ENCODE results near the gene TMBIM6. TPM values are rescaled to one million over a fixed set of nuclear protein-coding genes. Genes with fewer than 3 reads are reported as not detected.

The TMBIM6 gene
- total and polyA plus RNA-seq, 9 of the 15 experiments (the other 6 are each of a cell fraction or from before 2014, with no cell fraction given): 147 to 1,288 (median 352) TPM

DNA sequence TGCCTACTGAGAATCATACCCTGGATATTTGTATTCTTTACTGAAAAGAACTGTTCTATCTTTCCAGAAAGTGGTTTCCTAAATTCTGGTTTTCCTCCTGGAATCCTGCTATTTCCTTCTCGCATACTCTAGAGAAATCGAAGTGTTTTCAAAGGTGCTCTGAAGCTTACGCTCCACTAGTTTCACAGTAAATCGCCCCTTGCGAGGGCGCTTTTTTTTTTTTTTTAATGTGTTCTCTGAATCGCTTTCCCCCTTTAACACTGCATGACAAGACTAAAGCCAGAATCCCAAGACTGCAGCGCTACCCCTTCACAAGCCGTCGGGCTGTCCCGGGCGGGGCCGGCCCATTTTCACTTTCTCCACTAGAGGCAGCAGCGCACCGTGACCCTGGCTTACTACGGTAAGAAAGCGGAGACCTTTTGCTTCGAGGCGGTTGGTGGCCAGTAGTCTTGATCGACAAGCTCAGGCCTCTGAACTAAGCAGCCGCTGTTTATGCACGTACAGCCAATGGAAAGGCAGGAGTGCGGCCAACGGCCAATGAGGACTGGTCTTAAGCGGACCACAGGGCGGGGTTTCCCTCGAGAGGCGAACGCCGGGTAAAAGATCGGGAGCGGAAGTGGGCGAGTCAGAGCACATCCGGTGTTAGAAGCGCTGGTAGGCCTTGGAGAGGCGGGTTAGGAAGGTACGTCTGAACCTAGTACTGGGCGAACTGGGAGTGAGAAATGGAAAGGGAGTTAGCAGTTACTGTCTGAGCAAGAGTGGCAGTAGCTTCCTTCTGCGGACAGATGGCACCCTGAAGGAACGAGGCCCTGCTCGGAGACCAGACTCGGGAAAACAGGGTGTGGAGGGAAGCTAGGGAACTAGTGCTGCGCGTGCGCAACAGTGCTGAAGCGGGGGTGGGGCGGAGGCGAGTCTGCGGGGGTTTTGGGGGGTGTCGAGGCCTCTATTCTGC is at the start of gene TMBIM6 (continued):
- no peak for TF ChIP-seq IFI16 (CRISPR knock-in tag; IDR thresholded peaks at IDR 0.05)
- TF ChIP-seq TAL1 (IDR thresholded peaks at IDR 0.05): no peak
- TF ChIP-seq ZNF41 (CRISPR knock-in tag; conservative IDR thresholded peaks at IDR 0.05): no peak
- no peak for TF ChIP-seq BACH1 (tag; IDR thresholded peaks at IDR 0.05)
- TF ChIP-seq SAFB (IDR thresholded peaks at IDR 0.05; ENCODE audit: borderline replicate concordance, low read depth, low read length): no peak
- TF ChIP-seq ZNF507 (tag; conservative IDR thresholded peaks at IDR 0.05): no peak
- TF ChIP-seq TEAD2 (tag; IDR thresholded peaks at IDR 0.05): no peak
- TF ChIP-seq HNRNPL (IDR thresholded peaks at IDR 0.05; ENCODE audit: low read depth, low read length): no peak
- TF ChIP-seq SRSF9 (IDR thresholded peaks at IDR 0.05; ENCODE audit: borderline replicate concordance, low read depth, low read length): no peak
- TF ChIP-seq, protein P1, sequence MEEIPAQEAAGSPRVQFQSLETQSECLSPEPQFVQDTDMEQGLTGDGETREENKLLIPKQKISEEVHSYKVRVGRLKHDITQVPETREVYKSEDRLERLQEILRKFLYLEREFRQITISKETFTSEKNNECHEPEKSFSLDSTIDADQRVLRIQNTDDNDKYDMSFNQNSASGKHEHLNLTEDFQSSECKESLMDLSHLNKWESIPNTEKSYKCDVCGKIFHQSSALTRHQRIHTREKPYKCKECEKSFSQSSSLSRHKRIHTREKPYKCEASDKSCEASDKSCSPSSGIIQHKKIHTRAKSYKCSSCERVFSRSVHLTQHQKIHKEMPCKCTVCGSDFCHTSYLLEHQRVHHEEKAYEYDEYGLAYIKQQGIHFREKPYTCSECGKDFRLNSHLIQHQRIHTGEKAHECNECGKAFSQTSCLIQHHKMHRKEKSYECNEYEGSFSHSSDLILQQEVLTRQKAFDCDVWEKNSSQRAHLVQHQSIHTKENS (CRISPR knock-in tag; IDR thresholded peaks at IDR 0.05): no peak
- TF ChIP-seq HMG20A (CRISPR knock-in tag; conservative IDR thresholded peaks at IDR 0.05): no peak
- no peak for TF ChIP-seq DNMT1 (IDR thresholded peaks at IDR 0.05)
- no peak for TF ChIP-seq ZNF830 (CRISPR knock-in tag; IDR thresholded peaks at IDR 0.05)
- peak; percentile 76 for TF ChIP-seq ZNF263 (CRISPR knock-in tag; IDR thresholded peaks at IDR 0.05; ENCODE audit: borderline replicate concordance)
- TF ChIP-seq NELFE (IDR thresholded peaks at IDR 0.05; ENCODE audit: insufficient read depth, insufficient read length): no peak
- TF ChIP-seq, protein P2, sequence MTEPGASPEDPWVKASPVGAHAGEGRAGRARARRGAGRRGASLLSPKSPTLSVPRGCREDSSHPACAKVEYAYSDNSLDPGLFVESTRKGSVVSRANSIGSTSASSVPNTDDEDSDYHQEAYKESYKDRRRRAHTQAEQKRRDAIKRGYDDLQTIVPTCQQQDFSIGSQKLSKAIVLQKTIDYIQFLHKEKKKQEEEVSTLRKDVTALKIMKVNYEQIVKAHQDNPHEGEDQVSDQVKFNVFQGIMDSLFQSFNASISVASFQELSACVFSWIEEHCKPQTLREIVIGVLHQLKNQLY (CRISPR knock-in tag; conservative IDR thresholded peaks at IDR 0.05): 0 out of 4 replicates have a peak, but pooled peaks of 1 of the 2 experiments have one; percentile 69
- TF ChIP-seq KDM2B (CRISPR knock-in tag; IDR thresholded peaks at IDR 0.05): no peak
- TF ChIP-seq NFXL1 (CRISPR knock-in tag; IDR thresholded peaks at IDR 0.05): no peak
- no peak for TF ChIP-seq ZNF408 (CRISPR knock-in tag; IDR thresholded peaks at IDR 0.05; ENCODE audit: low read depth)
- TF ChIP-seq ZNF146 (CRISPR knock-in tag; IDR thresholded peaks at IDR 0.05; ENCODE audit: unreplicated experiment): no peak
- no peak for TF ChIP-seq CBX2 (IDR thresholded peaks at IDR 0.05; ENCODE audit: insufficient read depth, low read length, poor library complexity, severe bottlenecking)
- TF ChIP-seq TCFL5 (CRISPR knock-in tag; conservative IDR thresholded peaks at IDR 0.05): no peak
- no peak; the same call in 1 of the 2 replicates for TF ChIP-seq PRMT5 (CRISPR knock-in tag; IDR thresholded peaks at IDR 0.05)
- TF ChIP-seq, protein P3, sequence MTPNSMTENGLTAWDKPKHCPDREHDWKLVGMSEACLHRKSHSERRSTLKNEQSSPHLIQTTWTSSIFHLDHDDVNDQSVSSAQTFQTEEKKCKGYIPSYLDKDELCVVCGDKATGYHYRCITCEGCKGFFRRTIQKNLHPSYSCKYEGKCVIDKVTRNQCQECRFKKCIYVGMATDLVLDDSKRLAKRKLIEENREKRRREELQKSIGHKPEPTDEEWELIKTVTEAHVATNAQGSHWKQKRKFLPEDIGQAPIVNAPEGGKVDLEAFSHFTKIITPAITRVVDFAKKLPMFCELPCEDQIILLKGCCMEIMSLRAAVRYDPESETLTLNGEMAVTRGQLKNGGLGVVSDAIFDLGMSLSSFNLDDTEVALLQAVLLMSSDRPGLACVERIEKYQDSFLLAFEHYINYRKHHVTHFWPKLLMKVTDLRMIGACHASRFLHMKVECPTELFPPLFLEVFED (CRISPR knock-in tag; conservative IDR thresholded peaks at IDR 0.05): peak; percentile 97
- TF ChIP-seq MTF1 (CRISPR knock-in tag; IDR thresholded peaks at IDR 0.05; ENCODE audit: borderline replicate concordance): no peak
- no peak for TF ChIP-seq MEF2D (tag; conservative IDR thresholded peaks at IDR 0.05; ENCODE audit: low read depth)

Data from K562 (cell line).